Effector CD8-positive, alpha-beta T cell (primary cell): Measurements from ENCODE around the gene PIK3CA.
"Not testable (repeated sequence)": the region's sequence is repeated elsewhere in the genome, so short reads cannot be mapped to it uniquely, and the experiment has no call there.

Experiments
- DNase-seq: peaks from one replicate; lab custom pipeline; 2025; lab: John Stamatoyannopoulos, UW

PIK3CA gene

DNA sequence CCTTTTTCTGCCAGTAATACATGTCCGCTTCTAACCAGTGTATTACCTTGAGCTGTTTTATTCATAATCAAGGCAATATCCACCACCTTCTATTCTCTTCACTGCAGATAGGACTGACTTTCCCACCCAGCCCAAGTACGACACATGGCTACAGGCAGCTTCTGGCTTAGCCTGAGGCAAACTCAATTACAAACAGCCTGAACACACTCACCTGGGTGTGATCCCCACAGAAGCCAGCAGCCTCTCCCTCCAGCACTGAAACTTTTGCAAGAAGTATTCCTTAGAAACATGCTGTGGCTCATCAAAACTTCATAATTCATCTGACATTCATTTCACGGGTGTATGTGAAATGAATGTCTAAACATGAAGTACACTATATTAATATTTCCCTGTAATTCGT is 116.3 kb downstream of the PIK3CA start:
- no peak for DNase-seq

- DNase-seq = no peak
These were observed 116.9 kb downstream of the PIK3CA start for GRCh38 chr3:179265092-179265491.

GRCh38 chr3:179265875-179266274 is 117.7 kb downstream of the PIK3CA start:
- no peak for DNase-seq

- no peak for DNase-seq
These were observed 118.6 kb downstream of the PIK3CA start for GRCh38 chr3:179266701-179267211.

DNA sequence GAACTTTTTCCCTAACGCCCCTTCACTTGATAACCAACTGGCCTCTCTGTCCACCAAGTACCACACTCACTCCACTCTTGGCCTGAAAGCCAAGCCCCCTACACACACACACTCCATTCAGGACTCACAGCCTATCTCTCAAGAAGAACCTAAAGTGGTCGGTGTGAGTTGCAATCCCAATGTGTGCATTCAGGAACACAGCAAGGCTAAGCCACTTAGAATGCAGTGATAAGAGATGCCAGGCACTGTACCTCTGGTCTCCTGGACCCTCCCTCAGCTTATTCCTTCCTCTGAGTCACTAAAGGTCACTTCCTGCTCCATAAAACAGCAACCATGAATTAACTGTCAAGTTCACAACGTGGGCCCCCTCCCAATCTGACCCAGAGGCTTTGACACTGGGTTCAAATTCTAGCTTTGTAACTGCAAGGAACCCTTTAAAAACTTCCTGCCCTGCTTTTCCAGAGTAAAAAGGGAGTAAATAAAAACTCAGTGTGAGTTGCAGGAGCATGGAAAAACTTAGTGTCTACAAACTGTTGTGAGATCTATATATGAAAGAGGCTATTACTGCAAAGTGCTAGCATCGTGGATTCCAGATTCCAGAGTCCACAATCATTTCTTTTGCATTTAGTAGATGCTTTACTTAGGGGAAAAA is 120.4 kb downstream of the PIK3CA start:
- DNase-seq = no peak

- no peak for DNase-seq
These were observed 121.1 kb downstream of the PIK3CA start for GRCh38 chr3:179269152-179269707.

DNA sequence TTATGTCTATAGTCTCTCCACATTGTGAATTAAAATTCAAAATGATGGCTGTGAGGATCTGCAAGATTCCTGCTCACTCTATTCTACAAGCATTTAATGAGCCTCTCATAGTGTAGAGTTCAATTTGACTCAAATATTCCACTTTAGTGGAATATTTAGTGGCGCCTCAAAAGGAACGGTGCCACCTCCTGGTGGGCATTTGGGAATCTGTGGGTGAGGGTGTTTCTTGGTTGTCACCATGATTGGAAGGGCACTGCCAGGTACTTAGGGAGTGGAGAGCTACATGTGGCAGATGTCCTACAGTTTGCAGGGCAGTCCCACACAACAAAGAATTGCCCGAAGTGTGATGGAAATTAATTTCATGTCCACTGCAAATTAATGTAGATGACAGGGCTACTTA is 124.2 kb downstream of the PIK3CA start:
- no peak for DNase-seq

- not testable (repeated sequence) for DNase-seq
These were observed 126.3 kb downstream of the PIK3CA start for GRCh38 chr3:179274434-179274833.

- no peak for DNase-seq
These were observed 127.8 kb downstream of the PIK3CA start for GRCh38 chr3:179276001-179276400.

DNA sequence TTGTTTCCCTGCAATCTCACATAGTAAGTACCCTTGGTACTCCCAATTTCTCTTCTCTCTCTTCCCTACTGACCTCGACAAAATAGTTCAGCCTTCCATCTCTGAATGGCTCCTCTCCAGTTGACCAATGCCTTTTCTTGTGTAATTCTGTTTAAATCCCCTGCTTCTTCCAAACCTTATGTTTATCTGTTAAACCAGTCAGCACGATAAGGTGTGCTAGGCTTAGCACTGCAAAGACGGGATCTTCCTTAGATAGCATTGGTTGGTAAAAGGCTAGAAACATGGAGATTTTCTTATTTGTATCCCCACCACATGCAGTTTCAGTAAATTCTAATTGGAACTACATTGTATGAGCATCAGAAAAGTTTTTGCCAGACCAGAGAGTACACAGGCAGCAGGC is 128.6 kb downstream of the PIK3CA start:
- no peak for DNase-seq

- no peak for DNase-seq
These were observed 130.0 kb downstream of the PIK3CA start for GRCh38 chr3:179278151-179278550.

GRCh38 chr3:179278932-179279693 is 131.0 kb downstream of the PIK3CA start:
- DNase-seq = no peak

DNA sequence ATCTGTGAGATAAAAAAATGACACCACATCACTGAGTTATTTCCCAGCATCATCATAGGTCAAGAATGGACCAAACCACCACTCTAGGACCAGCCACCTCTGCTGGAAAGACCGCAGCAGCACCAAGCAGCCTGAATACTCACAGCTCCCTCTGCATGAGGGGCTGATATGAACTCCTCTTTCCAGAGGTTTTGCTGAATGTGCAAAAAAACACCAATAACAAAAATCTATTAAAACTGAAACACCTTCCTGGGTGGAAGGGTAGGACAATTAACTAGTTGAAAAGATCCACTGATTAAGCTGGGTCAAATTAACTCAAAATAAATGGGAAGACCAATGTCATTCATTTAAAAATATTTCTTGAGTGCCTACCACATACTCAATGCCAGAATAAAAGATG is 131.7 kb downstream of the PIK3CA start:
- DNase-seq = no peak

DNA sequence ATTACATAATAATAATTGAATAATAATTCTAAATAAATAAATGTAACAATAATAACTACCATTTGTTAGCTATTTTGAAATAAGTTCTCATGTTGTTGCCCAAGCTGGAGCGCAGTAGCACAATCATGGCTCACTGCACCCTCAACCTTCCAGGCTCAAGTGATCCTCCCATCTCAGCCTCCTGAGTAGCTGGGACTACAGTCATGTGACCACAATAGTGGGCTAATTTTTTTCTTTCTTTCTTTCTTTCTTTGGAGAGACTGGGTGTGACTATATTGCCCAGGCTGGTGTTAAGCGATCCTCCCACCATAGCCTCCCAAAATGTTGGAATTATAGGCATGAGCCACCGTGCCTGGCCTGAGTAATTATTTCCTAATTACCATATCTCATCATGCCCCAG is 133.7 kb downstream of the PIK3CA start:
- DNase-seq = no peak

- no peak for DNase-seq
These were observed 138.2 kb downstream of the PIK3CA start for GRCh38 chr3:179286331-179286730.

- DNase-seq = no peak
These were observed 140.7 kb downstream of the PIK3CA start for GRCh38 chr3:179288845-179289244.

- DNase-seq = no peak
These were observed 141.1 kb downstream of the PIK3CA start for GRCh38 chr3:179289295-179289694.
